Measurements from ENCODE around the gene SPTBN2.

GRCh38 chr11:66767666-66768065 is 38.6 kb upstream of the SPTBN2 start:
- no peak for TF ChIP-seq FOXA1 (IDR thresholded peaks at IDR 0.05)
- TF ChIP-seq BHLHE40 (IDR thresholded peaks at IDR 0.05; ENCODE audit: borderline replicate concordance) = no peak
- no peak for TF ChIP-seq SP1 (IDR thresholded peaks at IDR 0.05)
- no peak for TF ChIP-seq SUZ12 (IDR thresholded peaks at IDR 0.05)
- no peak for TF ChIP-seq NFRKB (IDR thresholded peaks at IDR 0.05)
- TF ChIP-seq TARDBP (IDR thresholded peaks at IDR 0.05) = no peak
- no peak for TF ChIP-seq L3MBTL2 (conservative IDR thresholded peaks at IDR 0.05)
- TF ChIP-seq FOXM1 (IDR thresholded peaks at IDR 0.05; ENCODE audit: borderline replicate concordance) = no peak
- TF ChIP-seq HDGF (IDR thresholded peaks at IDR 0.05; ENCODE audit: borderline replicate concordance) = no peak
- no peak for TF ChIP-seq FOXK2 (IDR thresholded peaks at IDR 0.05)
- TF ChIP-seq CTBP1 (IDR thresholded peaks at IDR 0.05; ENCODE audit: borderline replicate concordance) = no peak
- TF ChIP-seq ELF4 (IDR thresholded peaks at IDR 0.05) = no peak
- no peak for TF ChIP-seq ZNF384 (IDR thresholded peaks at IDR 0.05)
- TF ChIP-seq PKNOX1 (IDR thresholded peaks at IDR 0.05) = no peak
